A549 (cell line): ENCODE data around the gene CEP85L.

Experiments
- BHLHE40 ChIP-seq: IDR thresholded peaks from 2 replicates; pipeline ENCODE4 v1.6.1; 2012; ENCODE audit warnings: low read depth, low read length, inconsistent platforms
- MAZ ChIP-seq: fragments of 150-350 bp; IDR thresholded peaks from 2 replicates; pipeline ENCODE4 v1.6.1; 2014; ENCODE audit warnings: antibody characterized with exemption, low read depth, low read length, borderline replicate concordance
- POLR2A ChIP-seq: IDR thresholded peaks from 2 replicates; pipeline ENCODE4 v1.6.1; 2012; ENCODE audit warnings: mild to moderate bottlenecking, low read length
- RFX5 ChIP-seq: fragments of 450-650 bp; IDR thresholded peaks from 2 replicates; pipeline ENCODE4 v1.7.1; 2014; ENCODE audit warnings: antibody characterized with exemption, mild to moderate bottlenecking, moderate library complexity

- no peak for TF ChIP-seq BHLHE40
- TF ChIP-seq POLR2A = no peak
- no peak for TF ChIP-seq RFX5
- TF ChIP-seq MAZ = no peak
Observed at GRCh38 chr6:118525913-118526780, 125.2 kb downstream of the CEP85L start.
